T-cell (primary cell): ENCODE data around the gene MYO7A. TPM values are rescaled to one million over a fixed set of nuclear protein-coding genes. Genes with fewer than 3 reads are reported as not detected.
A peak's percentile ranks its signal among the peaks of the same experiment; 100 is the strongest.

Experiments
- ATAC-seq, 4 experiments: fragments of 200-7000 bp in 3 of 4; fragments of 150-1000 bp in 1 of 4; cut with Tn5 transposase; replicated peaks in 1 of 4; 1 replicate in 3 of 4; 2 replicates in 1 of 4; pipeline ENCODE4 v1.10.0; 2021; ENCODE audit warnings: moderate library complexity in 3 of 4, mild to moderate bottlenecking in 2 of 4, moderate number of reproducible peaks in 1 of 4
- CTCF ChIA-PET, 2 donors: fragments of 300-600 bp; sonication (Branson Sonifier 250); formaldehyde crosslinking; loops; one replicate each; lab custom pipeline; 2022; ENCODE audit warnings: antibody characterized with exemption in 2 of 2; lab: Charles Lee
- POLR2A ChIA-PET, 2 donors: fragments of 300-600 bp; sonication (Branson Sonifier 250); formaldehyde crosslinking; loops; one replicate each; lab custom pipeline; 2022; ENCODE audit warnings: antibody characterized with exemption in 2 of 2; lab: Charles Lee
- DNase-seq, 35 experiments: peaks; one replicate each; pipeline versions ENCODE4 v3.0.0 to v3.0.0-alpha.2; 2013 to 2023
- H3K27ac ChIP-seq: one replicate; pipeline ENCODE4 v1.5.1; 2013; ENCODE audit warnings: low read length
- H3K27me3 ChIP-seq, 2 experiments: replicated peaks in 1 of 2; 1 replicate in 1 of 2; 2 replicates in 1 of 2; pipeline versions ENCODE4 v1.6.1 to v1.7.0; 2013; ENCODE audit warnings: low read length in 1 of 2, mixed read lengths in 1 of 2; ENCODE audit not compliant: control insufficient read depth in 2 of 2, insufficient read depth in 2 of 2; ENCODE audit errors: extremely low read depth in 1 of 2
- H3K36me3 ChIP-seq, 2 donors: 1 replicate in 1 of 2; 2 replicates in 1 of 2; pipeline versions ENCODE4 v1.6.1 to v1.7.0; 2013; ENCODE audit warnings: low read length in 1 of 2; ENCODE audit not compliant: control insufficient read depth in 2 of 2, insufficient read depth in 1 of 2; ENCODE audit errors: extremely low read depth in 1 of 2
- H3K4me1 ChIP-seq, 2 experiments: 1 replicate in 1 of 2; 2 replicates in 1 of 2; pipeline versions ENCODE4 v1.6.1 to v1.7.0; 2013; ENCODE audit warnings: low read length in 2 of 2, mixed read lengths in 1 of 2; ENCODE audit not compliant: insufficient read depth in 2 of 2, control insufficient read depth in 1 of 2; ENCODE audit errors: extremely low read depth in 1 of 2
- H3K4me3 ChIP-seq, 2 donors: 1 replicate in 1 of 2; 2 replicates in 1 of 2; pipeline versions ENCODE4 v1.5.1 to v1.7.0; 2013; ENCODE audit warnings: mild to moderate bottlenecking in 2 of 2, low read length in 1 of 2, moderate library complexity in 1 of 2; ENCODE audit not compliant: control insufficient read depth in 1 of 2; ENCODE audit errors: extremely low read depth in 1 of 2
- H3K9me3 ChIP-seq: 2 replicates; pipeline ENCODE4 v1.7.0; 2013
- H3K27ac Mint-ChIP-seq, 2 donors: one replicate each; pipeline ENCODE4 v1.8.0; 2020 to 2021; ENCODE audit warnings: mild to moderate bottlenecking in 2 of 2, mixed read lengths in 2 of 2
- H3K27me3 Mint-ChIP-seq, 2 donors: one replicate each; pipeline ENCODE4 v1.8.0; 2021 to 2022; ENCODE audit warnings: mixed read lengths in 2 of 2
- H3K36me3 Mint-ChIP-seq: one replicate; pipeline ENCODE4 v1.8.0; 2021; ENCODE audit warnings: mixed read lengths
- H3K4me1 Mint-ChIP-seq, 3 donors: one replicate each; pipeline ENCODE4 v1.8.0; 2020 to 2022; ENCODE audit warnings: mixed read lengths in 3 of 3, mild to moderate bottlenecking in 1 of 3
- H3K4me3 Mint-ChIP-seq, 3 donors: one replicate each; pipeline ENCODE4 v1.8.0; 2020 to 2022; ENCODE audit warnings: mild to moderate bottlenecking in 3 of 3, mixed read lengths in 3 of 3, moderate library complexity in 3 of 3
- H3K9me3 Mint-ChIP-seq, 3 donors: one replicate each; pipeline ENCODE4 v1.8.0; 2020 to 2022; ENCODE audit warnings: mixed read lengths in 3 of 3
- WGBS: methylation state at CpG from one replicate; pipeline ENCODE4 v1.1.5; 2013; ENCODE audit warnings: missing lambda C conversion rate; ENCODE audit not compliant: insufficient coverage; 5-methylcytosine and 5-hydroxymethylcytosine counted together
- total RNA-seq, 35 experiments: library from RNA in 6 of 35; stranded (reverse) in 6 of 35; fragments of 120-200 nt in 1 of 35; gene quantifications; one replicate each; pipeline versions ENCODE4 v1.2.1 to v1.2.4 and lab custom pipeline; 2013 to 2026

MYO7A gene
- total RNA-seq = 1 to 10 TPM in 1 of 5 donors, under 1 TPM in 4; 0.15 to 1.7 (median 0.44) TPM
- 0.50 TPM for total RNA-seq (2013)
- 0.08 to 4.5 (median 0.73) reads per million in 29 experiments for total RNA-seq (lab: John Stamatoyannopoulos, UW)

GRCh38 chr11:77127920-77128691, at the start of gene MYO7A:
MYO7A (plus strand) TSS chr11:77128246; CDS start chr11:77130635, 2,389 bp downstream.
- Mint-ChIP-seq H3K9me3 (no peaks in the 10 kb centered on the region), H3K4me3 (peak within 1 kb of the TSS; percentile 49 to 69 (median 51)), H3K4me1 (peaks cover 9 to 13% (median 12%) of the 10 kb centered on the region in 3 donors), H3K27ac (no peak within 1 kb of the TSS), H3K36me3 (no peaks in the 10 kb centered on the region), H3K27me3 (peaks cover 0 to 3% of the 10 kb centered on the region in 2 donors)
- ATAC-seq (peak in 2 of 4 experiments; percentile 6 to 21), DNase-seq (no peak)
- Histone ChIP-seq H3K4me1 (peaks cover 2 to 16% of the 10 kb centered on the region in 2 experiments), H3K27me3 (peaks cover 0 to 30% of the 10 kb centered on the region in 2 experiments), H3K27ac (no peak within 1 kb of the TSS), H3K4me3 (peak within 1 kb of the TSS; percentile 51 to 52), H3K9me3 (no peaks in the 10 kb centered on the region), H3K36me3 (no peaks in the 10 kb centered on the region)
- ChIA-PET POLR2A (no interaction called here), CTCF (interaction anchor here (0.6 to 1.6 kb wide), 8 partner anchors 12 to 1868 kb away, joined by 3 to 8 read pairs (median 4); no protein-coding TSS in a partner anchor)
- WGBS = 64% methylated on average over 17 of the region's 20 CpGs

DNA sequence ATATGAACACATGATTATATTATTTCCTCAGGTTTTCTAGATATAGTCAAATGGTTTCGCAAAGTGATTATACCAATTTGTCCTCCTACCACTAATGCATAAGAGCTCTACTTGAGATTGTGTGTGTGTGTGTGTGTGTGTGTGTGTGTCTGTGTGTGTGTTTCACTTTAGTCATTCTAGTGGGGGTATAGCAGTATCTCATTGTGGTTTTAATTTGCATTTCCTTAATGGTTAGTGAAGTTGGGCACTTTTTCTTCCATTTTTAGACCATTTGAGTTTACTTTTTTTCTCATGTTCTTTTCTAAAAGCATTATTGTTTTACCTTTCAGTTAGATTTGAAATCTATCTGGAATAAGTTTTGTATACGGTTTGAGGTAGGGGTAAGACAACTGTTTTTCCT, 48.4 kb upstream of the MYO7A start:
- H3K4me3 Mint-ChIP-seq = no peak overlapping the region
- no peaks in the 10 kb centered on the region for H3K36me3 Mint-ChIP-seq
- no peak for ATAC-seq
- H3K36me3 ChIP-seq = no peaks in the 10 kb centered on the region
- DNase-seq = no peak
- no CpG with 5 or more reads among the region's 2 CpGs for WGBS
- ChIA-PET POLR2A (no interaction called here), CTCF (interaction anchor here in 1 of 2 donors (1.6 kb wide), 1 partner anchor 12 kb away, joined by 5 read pairs; no protein-coding TSS in a partner anchor)
- no peak overlapping the region for H3K27ac Mint-ChIP-seq
- H3K9me3 Mint-ChIP-seq = peaks cover 0 to 7% (median 0%) of the 10 kb centered on the region in 3 donors
- H3K4me3 ChIP-seq = no peak overlapping the region
- peaks cover 18 to 30% (median 22%) of the 10 kb centered on the region in 3 donors for H3K4me1 Mint-ChIP-seq
- no peaks in the 10 kb centered on the region for H3K27me3 ChIP-seq
- H3K4me1 ChIP-seq = peaks cover 6 to 33% of the 10 kb centered on the region in 2 experiments
- H3K9me3 ChIP-seq = no peaks in the 10 kb centered on the region
- no peak overlapping the region for H3K27ac ChIP-seq
- H3K27me3 Mint-ChIP-seq = no peaks in the 10 kb centered on the region

DNA sequence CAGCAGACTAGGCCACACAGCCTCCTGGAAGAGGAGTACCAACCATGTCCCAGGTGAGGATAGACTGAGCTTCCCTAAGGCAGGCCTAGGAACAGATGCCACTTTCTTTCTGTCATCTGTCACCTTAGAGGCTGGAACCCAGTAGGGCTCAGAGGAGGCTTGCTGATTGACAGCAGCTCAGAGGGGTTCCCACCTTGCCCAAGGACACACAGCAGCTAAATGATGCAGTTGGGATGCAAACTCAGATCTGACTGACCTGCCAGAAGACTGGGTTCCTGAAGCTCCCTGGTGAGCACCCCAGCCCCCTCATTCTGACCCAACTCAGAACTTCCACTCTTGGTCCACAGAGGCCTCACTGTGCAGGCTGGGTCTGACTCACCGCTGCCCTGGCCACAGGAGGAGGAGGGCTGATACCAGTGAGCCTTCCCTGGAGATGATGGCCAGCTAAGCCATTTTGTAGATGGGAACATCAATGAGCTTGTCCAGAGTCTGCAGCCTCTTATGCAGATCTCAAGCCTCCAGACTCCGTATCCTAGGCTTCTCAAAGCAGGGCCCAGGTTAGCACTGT, 47.3 kb upstream of the MYO7A start:
- ChIA-PET CTCF (interaction anchor here in 1 of 2 donors (1.6 kb wide), 1 partner anchor 11 kb away, joined by 5 read pairs; no protein-coding TSS in a partner anchor), POLR2A (interaction anchor here in 1 of 2 donors (0.5 kb wide), 1 partner anchor 16 kb away, joined by 6 read pairs; no protein-coding TSS in a partner anchor)
- Histone ChIP-seq H3K27ac (no peak overlapping the region), H3K4me1 (peaks cover 6 to 30% of the 10 kb centered on the region in 2 experiments), H3K4me3 (no peak overlapping the region), H3K36me3 (no peaks in the 10 kb centered on the region), H3K9me3 (no peaks in the 10 kb centered on the region), H3K27me3 (no peaks in the 10 kb centered on the region)
- Mint-ChIP-seq H3K4me3 (no peak overlapping the region), H3K27ac (no peak overlapping the region), H3K36me3 (no peaks in the 10 kb centered on the region), H3K4me1 (peaks cover 18 to 30% (median 22%) of the 10 kb centered on the region in 3 donors), H3K9me3 (peaks cover 0 to 7% (median 0%) of the 10 kb centered on the region in 3 donors), H3K27me3 (no peaks in the 10 kb centered on the region)
- ATAC-seq = no peak
- WGBS = 88% methylated on average over 1 of the region's 2 CpGs
- DNase-seq = peak in 2 of 35 experiments; percentile 1 to 22

GRCh38 chr11:77081381-77081851, 46.6 kb upstream of the MYO7A start:
- ChIA-PET CTCF (interaction anchor here in 1 of 2 donors (2.5 kb wide), 1 partner anchor 10 kb away, joined by 9 read pairs; no protein-coding TSS in a partner anchor), POLR2A (no interaction called here)
- 87% methylated on average over 9 of the region's 9 CpGs for WGBS
- peaks cover 6 to 30% of the 10 kb centered on the region in 2 experiments for H3K4me1 ChIP-seq
- ATAC-seq (no peak), DNase-seq (no peak)
- Mint-ChIP-seq H3K9me3 (peaks cover 0 to 7% (median 0%) of the 10 kb centered on the region in 3 donors), H3K4me3 (peak overlapping the region in 1 of 3 donors; percentile 75), H3K27ac (peak overlapping the region in 1 of 2 donors; percentile 55), H3K36me3 (no peaks in the 10 kb centered on the region), H3K27me3 (no peaks in the 10 kb centered on the region), H3K4me1 (peaks cover 18 to 30% (median 22%) of the 10 kb centered on the region in 3 donors)
- no peaks in the 10 kb centered on the region for H3K36me3 ChIP-seq
- no peak overlapping the region for H3K4me3 ChIP-seq
- H3K27ac ChIP-seq = no peak overlapping the region
- no peaks in the 10 kb centered on the region for H3K9me3 ChIP-seq
- no peaks in the 10 kb centered on the region for H3K27me3 ChIP-seq

GRCh38 chr11:77081976-77082836, 45.8 kb upstream of the MYO7A start:
- Histone ChIP-seq H3K4me1 (peaks cover 6 to 30% of the 10 kb centered on the region in 2 experiments), H3K4me3 (peak overlapping the region; percentile 27 to 50), H3K9me3 (no peaks in the 10 kb centered on the region), H3K27me3 (no peaks in the 10 kb centered on the region), H3K36me3 (no peaks in the 10 kb centered on the region), H3K27ac (peak overlapping the region; percentile 83)
- 58% methylated on average over 9 of the region's 11 CpGs for WGBS
- Mint-ChIP-seq H3K4me1 (peaks cover 18 to 30% (median 22%) of the 10 kb centered on the region in 3 donors), H3K4me3 (peak overlapping the region; percentile 64 to 75 (median 73)), H3K36me3 (no peaks in the 10 kb centered on the region), H3K27ac (peak overlapping the region; percentile 98 to 99), H3K9me3 (peaks cover 0 to 7% (median 0%) of the 10 kb centered on the region in 3 donors), H3K27me3 (no peaks in the 10 kb centered on the region)
- CTCF ChIA-PET = interaction anchor here (0.6 to 2.5 kb wide), 4 partner anchors 8 to 34 kb away, joined by 3 to 9 read pairs (median 4); no protein-coding TSS in a partner anchor
- ATAC-seq (peak; percentile 20 to 43 (median 30)), DNase-seq (peak in 3 of 35 experiments; percentile 3 to 26 (median 23))
- POLR2A ChIA-PET = interaction anchor here in 1 of 2 donors (0.5 to 1.2 kb wide), 3 partner anchors 14 to 283 kb away, joined by 3 to 11 read pairs (median 5); no protein-coding TSS in a partner anchor
